K562 (cell line): ENCODE data around the gene ZYG11A.

Experiments used
- BHLHE40 ChIP-seq: IDR thresholded peaks from 2 replicates; pipeline ENCODE4 v1.6.1; 2011; ENCODE audit warnings: low read length, improper control_type of control experiment
- CBX3 ChIP-seq, 2 experiments: IDR thresholded peaks; 1 replicate in 1 of 2; 2 replicates in 1 of 2; pipeline ENCODE4 v1.6.1; 2012; ENCODE audit warnings: inconsistent platforms in 2 of 2, low read length in 2 of 2, borderline replicate concordance in 1 of 2, control low read depth in 1 of 2
- MAX ChIP-seq: sonication (generic); formaldehyde crosslinking; IDR thresholded peaks from 2 replicates; pipeline ENCODE4 v1.9.0; 2022; ENCODE audit warnings: mild to moderate bottlenecking, missing genetic modification reagents
- POLR2A ChIP-seq: fragments of 450-650 bp; conservative IDR thresholded peaks from 2 replicates; pipeline ENCODE4 v1.6.1; 2016
- POLR2AphosphoS5 ChIP-seq: IDR thresholded peaks from 2 replicates; pipeline ENCODE4 v1.6.1; 2011; ENCODE audit warnings: mild to moderate bottlenecking, low read depth, low read length, moderate library complexity; ENCODE audit not compliant: control insufficient read depth, insufficient read depth
- RCOR1 ChIP-seq, 2 experiments: IDR thresholded peaks; 2 replicates each; pipeline ENCODE4 v1.6.1; 2012; ENCODE audit warnings: low read depth in 2 of 2, low read length in 2 of 2, borderline replicate concordance in 1 of 2, improper control_type of control experiment in 1 of 2
- SIN3B ChIP-seq: fragments of 450-650 bp; IDR thresholded peaks from 2 replicates; pipeline ENCODE4 v1.6.1; 2017; ENCODE audit warnings: low read depth, mild to moderate bottlenecking, moderate library complexity
- SMC3 ChIP-seq: conservative IDR thresholded peaks from 2 replicates; pipeline ENCODE4 v1.6.1; 2011; ENCODE audit warnings: low read depth, low read length, improper control_type of control experiment; ENCODE audit not compliant: insufficient read depth
- SRSF1 ChIP-seq: fragments of 200-400 bp; formaldehyde crosslinking; IDR thresholded peaks from 2 replicates; pipeline ENCODE4 v1.6.1; 2017; ENCODE audit warnings: mild to moderate bottlenecking, low read depth, low read length, moderate library complexity
- ZNF512 ChIP-seq: IDR thresholded peaks from 2 replicates; pipeline ENCODE4 v1.6.1; 2016; ENCODE audit warnings: missing genetic modification characterization, missing compliant biosample characterization
- TF ChIP-seq, protein P1 (sequence below), 3 experiments: IDR thresholded peaks in 2 of 3; conservative IDR thresholded peaks in 1 of 3; 2 replicates each; pipeline ENCODE4 v1.5.1; 2011 to 2012; ENCODE audit warnings: low read length in 3 of 3, mild to moderate bottlenecking in 3 of 3, control low read depth in 2 of 3, improper control_type of control experiment in 1 of 3, inconsistent platforms in 1 of 3, low read depth in 1 of 3, mixed read lengths in 1 of 3, moderate library complexity in 1 of 3; ENCODE audit not compliant: insufficient read depth in 2 of 3
- TF ChIP-seq, protein P2 (sequence below): sonication (generic); formaldehyde crosslinking; IDR thresholded peaks from 2 replicates; pipeline ENCODE4 v1.8.0; 2023; ENCODE audit warnings: missing genetic modification reagents, mild to moderate bottlenecking, borderline replicate concordance

- no peak for TF ChIP-seq SIN3B
- TF ChIP-seq, protein P1, sequence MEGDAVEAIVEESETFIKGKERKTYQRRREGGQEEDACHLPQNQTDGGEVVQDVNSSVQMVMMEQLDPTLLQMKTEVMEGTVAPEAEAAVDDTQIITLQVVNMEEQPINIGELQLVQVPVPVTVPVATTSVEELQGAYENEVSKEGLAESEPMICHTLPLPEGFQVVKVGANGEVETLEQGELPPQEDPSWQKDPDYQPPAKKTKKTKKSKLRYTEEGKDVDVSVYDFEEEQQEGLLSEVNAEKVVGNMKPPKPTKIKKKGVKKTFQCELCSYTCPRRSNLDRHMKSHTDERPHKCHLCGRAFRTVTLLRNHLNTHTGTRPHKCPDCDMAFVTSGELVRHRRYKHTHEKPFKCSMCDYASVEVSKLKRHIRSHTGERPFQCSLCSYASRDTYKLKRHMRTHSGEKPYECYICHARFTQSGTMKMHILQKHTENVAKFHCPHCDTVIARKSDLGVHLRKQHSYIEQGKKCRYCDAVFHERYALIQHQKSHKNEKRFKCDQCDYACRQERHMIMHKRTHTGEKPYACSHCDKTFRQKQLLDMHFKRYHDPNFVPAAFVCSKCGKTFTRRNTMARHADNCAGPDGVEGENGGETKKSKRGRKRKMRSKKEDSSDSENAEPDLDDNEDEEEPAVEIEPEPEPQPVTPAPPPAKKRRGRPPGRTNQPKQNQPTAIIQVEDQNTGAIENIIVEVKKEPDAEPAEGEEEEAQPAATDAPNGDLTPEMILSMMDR (IDR thresholded peaks at IDR 0.05 in 2 of 3, conservative IDR thresholded peaks at IDR 0.05 in 1 of 3; ENCODE audit: insufficient read depth in 2 of 3, low read depth in 1 of 3, low read length in 3 of 3) = no peak
- TF ChIP-seq SRSF1 = no peak
- TF ChIP-seq, protein P2, sequence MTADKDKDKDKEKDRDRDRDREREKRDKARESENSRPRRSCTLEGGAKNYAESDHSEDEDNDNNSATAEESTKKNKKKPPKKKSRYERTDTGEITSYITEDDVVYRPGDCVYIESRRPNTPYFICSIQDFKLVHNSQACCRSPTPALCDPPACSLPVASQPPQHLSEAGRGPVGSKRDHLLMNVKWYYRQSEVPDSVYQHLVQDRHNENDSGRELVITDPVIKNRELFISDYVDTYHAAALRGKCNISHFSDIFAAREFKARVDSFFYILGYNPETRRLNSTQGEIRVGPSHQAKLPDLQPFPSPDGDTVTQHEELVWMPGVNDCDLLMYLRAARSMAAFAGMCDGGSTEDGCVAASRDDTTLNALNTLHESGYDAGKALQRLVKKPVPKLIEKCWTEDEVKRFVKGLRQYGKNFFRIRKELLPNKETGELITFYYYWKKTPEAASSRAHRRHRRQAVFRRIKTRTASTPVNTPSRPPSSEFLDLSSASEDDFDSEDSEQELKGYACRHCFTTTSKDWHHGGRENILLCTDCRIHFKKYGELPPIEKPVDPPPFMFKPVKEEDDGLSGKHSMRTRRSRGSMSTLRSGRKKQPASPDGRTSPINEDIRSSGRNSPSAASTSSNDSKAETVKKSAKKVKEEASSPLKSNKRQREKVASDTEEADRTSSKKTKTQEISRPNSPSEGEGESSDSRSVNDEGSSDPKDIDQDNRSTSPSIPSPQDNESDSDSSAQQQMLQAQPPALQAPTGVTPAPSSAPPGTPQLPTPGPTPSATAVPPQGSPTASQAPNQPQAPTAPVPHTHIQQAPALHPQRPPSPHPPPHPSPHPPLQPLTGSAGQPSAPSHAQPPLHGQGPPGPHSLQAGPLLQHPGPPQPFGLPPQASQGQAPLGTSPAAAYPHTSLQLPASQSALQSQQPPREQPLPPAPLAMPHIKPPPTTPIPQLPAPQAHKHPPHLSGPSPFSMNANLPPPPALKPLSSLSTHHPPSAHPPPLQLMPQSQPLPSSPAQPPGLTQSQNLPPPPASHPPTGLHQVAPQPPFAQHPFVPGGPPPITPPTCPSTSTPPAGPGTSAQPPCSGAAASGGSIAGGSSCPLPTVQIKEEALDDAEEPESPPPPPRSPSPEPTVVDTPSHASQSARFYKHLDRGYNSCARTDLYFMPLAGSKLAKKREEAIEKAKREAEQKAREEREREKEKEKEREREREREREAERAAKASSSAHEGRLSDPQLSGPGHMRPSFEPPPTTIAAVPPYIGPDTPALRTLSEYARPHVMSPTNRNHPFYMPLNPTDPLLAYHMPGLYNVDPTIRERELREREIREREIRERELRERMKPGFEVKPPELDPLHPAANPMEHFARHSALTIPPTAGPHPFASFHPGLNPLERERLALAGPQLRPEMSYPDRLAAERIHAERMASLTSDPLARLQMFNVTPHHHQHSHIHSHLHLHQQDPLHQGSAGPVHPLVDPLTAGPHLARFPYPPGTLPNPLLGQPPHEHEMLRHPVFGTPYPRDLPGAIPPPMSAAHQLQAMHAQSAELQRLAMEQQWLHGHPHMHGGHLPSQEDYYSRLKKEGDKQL (CRISPR knock-in tag) = no peak
- TF ChIP-seq SMC3 = no peak
- no peak for TF ChIP-seq BHLHE40
- no peak for TF ChIP-seq POLR2A
- no peak for TF ChIP-seq RCOR1 (IDR thresholded peaks at IDR 0.05; ENCODE audit: borderline replicate concordance in 1 of 2, low read depth in 2 of 2, low read length in 2 of 2)
- TF ChIP-seq MAX (CRISPR knock-in tag) = no peak
- TF ChIP-seq POLR2AphosphoS5 = no peak
- no peak for TF ChIP-seq ZNF512
- TF ChIP-seq CBX3 (IDR thresholded peaks at IDR 0.05; ENCODE audit: borderline replicate concordance in 1 of 2, low read length in 2 of 2) = no peak
Observed at GRCh38 chr1:52929019-52929418, 86.5 kb downstream of the ZYG11A start.
